DND-41 (cell line): Measurements from ENCODE around the gene MYO3A.

Experiments used
- ATAC-seq: fragments of 200-7000 bp; cut with Tn5 transposase; 3 replicates; pipeline ENCODE4 v1.9.1; 2021; ENCODE audit warnings: low read depth; ENCODE audit not compliant: insufficient read depth
- DNase-seq: peaks from one replicate; pipeline ENCODE4 v3.0.0-alpha.2; 2020
- H2AFZ ChIP-seq: 2 replicates; pipeline ENCODE4 v1.6.0; 2012; ENCODE audit warnings: low read depth, low read length
- H3K27ac ChIP-seq: 2 replicates; pipeline ENCODE4 v1.5.1; 2012; ENCODE audit warnings: low read length, inconsistent platforms
- H3K27me3 ChIP-seq: fragments of 200-600 bp; sonication (generic); 2 replicates; pipeline ENCODE4 v1.6.0; 2012; ENCODE audit warnings: low read length, mild to moderate bottlenecking, inconsistent platforms; ENCODE audit not compliant: insufficient read depth, poor library complexity
- H3K36me3 ChIP-seq: 2 replicates; pipeline ENCODE4 v1.5.1; 2012; ENCODE audit warnings: low read length, inconsistent platforms; ENCODE audit not compliant: insufficient read depth
- H3K4me1 ChIP-seq: 2 replicates; pipeline ENCODE4 v1.5.1; 2012; ENCODE audit warnings: mild to moderate bottlenecking, low read length; ENCODE audit not compliant: insufficient read depth
- H3K4me2 ChIP-seq: 2 replicates; pipeline ENCODE4 v1.6.0; 2012; ENCODE audit warnings: mild to moderate bottlenecking, moderate library complexity, low read length, inconsistent platforms; ENCODE audit not compliant: insufficient read depth
- H3K4me3 ChIP-seq, 2 experiments: fragments of 200-600 bp in 1 of 2; shearing (Covaris generic) in 1 of 2; 2 replicates each; pipeline ENCODE4 v1.5.1; 2012 to 2016; ENCODE audit warnings: inconsistent platforms in 2 of 2, low read length in 2 of 2, mild to moderate bottlenecking in 2 of 2, low read depth in 1 of 2, moderate library complexity in 1 of 2
- H3K79me2 ChIP-seq: 2 replicates; pipeline ENCODE4 v1.6.0; 2012; ENCODE audit warnings: low read length, inconsistent platforms; ENCODE audit not compliant: insufficient read depth
- H3K9ac ChIP-seq: 2 replicates; pipeline ENCODE4 v1.6.0; 2012; ENCODE audit warnings: low read depth, mild to moderate bottlenecking, inconsistent platforms, low read length, moderate library complexity
- H3K9me3 ChIP-seq: 2 replicates; pipeline ENCODE4 v1.5.1; 2012; ENCODE audit warnings: low read length, moderate library complexity, mild to moderate bottlenecking, inconsistent platforms; ENCODE audit not compliant: insufficient read depth, severe bottlenecking
- H4K20me1 ChIP-seq: 2 replicates; pipeline ENCODE4 v1.6.0; 2012; ENCODE audit warnings: low read length; ENCODE audit not compliant: insufficient read depth
- EZH2 ChIP-seq: IDR thresholded peaks from 3 replicates; pipeline ENCODE4 v1.6.1; 2012; ENCODE audit warnings: borderline replicate concordance, low read depth, mild to moderate bottlenecking, moderate library complexity, low read length, inconsistent platforms; ENCODE audit not compliant: severe bottlenecking
- TF ChIP-seq, protein P1 (sequence below): IDR thresholded peaks from 2 replicates; pipeline ENCODE4 v1.5.1; 2012; ENCODE audit warnings: borderline replicate concordance, low read length, moderate library complexity, mild to moderate bottlenecking; ENCODE audit not compliant: poor library complexity, severe bottlenecking; ENCODE audit errors: extremely low read depth

Gene MYO3A

DNA sequence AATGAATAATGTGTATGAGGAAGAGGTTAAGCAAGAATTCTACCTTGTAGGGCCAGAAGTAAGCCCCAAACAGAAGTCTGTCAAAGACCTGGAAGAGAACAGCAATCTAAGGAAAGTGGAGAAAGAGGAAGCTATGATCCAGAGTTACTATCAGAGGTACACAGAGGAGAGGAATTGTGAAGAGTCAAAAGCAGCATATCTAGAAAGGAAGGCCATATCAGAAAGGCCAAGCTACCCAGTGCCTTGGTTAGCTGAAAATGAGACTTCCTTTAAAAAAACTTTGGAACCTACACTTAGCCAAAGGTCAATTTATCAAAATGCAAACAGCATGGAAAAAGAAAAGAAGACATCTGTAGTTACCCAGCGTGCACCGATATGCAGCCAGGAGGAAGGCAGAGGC, 239.8 kb downstream of the MYO3A start:
- Histone ChIP-seq H3K9ac (no peak overlapping the region), H3K4me1 (no peaks in the 10 kb centered on the region), H3K4me2 (no peak overlapping the region), H3K4me3 (no peak overlapping the region), H3K9me3 (no peaks in the 10 kb centered on the region), H3K27me3 (peaks cover 8% of the 10 kb centered on the region), H3K36me3 (no peaks in the 10 kb centered on the region), H4K20me1 (no peaks in the 10 kb centered on the region), H2AFZ (no peak overlapping the region), H3K79me2 (no peaks in the 10 kb centered on the region), H3K27ac (no peak overlapping the region)
- no peak for DNase-seq
- TF ChIP-seq EZH2, result no peak
- TF ChIP-seq, protein P1, sequence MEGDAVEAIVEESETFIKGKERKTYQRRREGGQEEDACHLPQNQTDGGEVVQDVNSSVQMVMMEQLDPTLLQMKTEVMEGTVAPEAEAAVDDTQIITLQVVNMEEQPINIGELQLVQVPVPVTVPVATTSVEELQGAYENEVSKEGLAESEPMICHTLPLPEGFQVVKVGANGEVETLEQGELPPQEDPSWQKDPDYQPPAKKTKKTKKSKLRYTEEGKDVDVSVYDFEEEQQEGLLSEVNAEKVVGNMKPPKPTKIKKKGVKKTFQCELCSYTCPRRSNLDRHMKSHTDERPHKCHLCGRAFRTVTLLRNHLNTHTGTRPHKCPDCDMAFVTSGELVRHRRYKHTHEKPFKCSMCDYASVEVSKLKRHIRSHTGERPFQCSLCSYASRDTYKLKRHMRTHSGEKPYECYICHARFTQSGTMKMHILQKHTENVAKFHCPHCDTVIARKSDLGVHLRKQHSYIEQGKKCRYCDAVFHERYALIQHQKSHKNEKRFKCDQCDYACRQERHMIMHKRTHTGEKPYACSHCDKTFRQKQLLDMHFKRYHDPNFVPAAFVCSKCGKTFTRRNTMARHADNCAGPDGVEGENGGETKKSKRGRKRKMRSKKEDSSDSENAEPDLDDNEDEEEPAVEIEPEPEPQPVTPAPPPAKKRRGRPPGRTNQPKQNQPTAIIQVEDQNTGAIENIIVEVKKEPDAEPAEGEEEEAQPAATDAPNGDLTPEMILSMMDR, result no peak
- no peak for ATAC-seq

GRCh38 chr10:26177341-26177740, 243.3 kb downstream of the MYO3A start:
- no peak for ATAC-seq
- Histone ChIP-seq H3K27me3 (peaks cover 8% of the 10 kb centered on the region), H3K36me3 (no peaks in the 10 kb centered on the region), H3K27ac (no peak overlapping the region), H3K4me3 (no peak overlapping the region), H2AFZ (no peak overlapping the region), H3K9ac (no peak overlapping the region), H3K4me2 (no peak overlapping the region), H3K79me2 (no peaks in the 10 kb centered on the region), H3K9me3 (no peaks in the 10 kb centered on the region), H4K20me1 (no peaks in the 10 kb centered on the region), H3K4me1 (no peaks in the 10 kb centered on the region)
- no peak for TF ChIP-seq EZH2
- TF ChIP-seq, protein P1, result no peak
- DNase-seq, result no peak

DNA sequence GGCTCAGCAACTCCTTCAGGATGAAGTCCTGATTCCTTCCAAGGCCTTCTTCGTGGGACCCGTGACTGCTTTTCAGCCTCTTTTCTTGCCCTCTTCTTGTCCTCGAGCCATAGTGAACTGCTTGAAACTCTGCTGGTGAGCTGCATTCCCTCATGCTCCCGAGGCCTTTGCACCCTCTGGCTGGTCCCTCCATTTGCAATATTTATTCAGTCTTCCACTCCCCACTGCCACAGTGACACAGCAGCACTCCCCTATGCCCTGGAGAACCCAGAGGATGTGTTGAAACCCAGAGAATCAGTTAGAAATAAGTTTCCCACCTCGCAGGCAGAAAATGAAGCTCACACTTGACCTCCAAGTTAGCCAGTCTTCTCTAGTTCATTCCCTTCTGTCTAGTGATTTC, 260.2 kb downstream of the MYO3A start:
- Histone ChIP-seq H3K4me2 (no peak overlapping the region), H2AFZ (no peak overlapping the region), H3K36me3 (no peaks in the 10 kb centered on the region), H4K20me1 (no peaks in the 10 kb centered on the region), H3K9ac (no peak overlapping the region), H3K4me3 (no peak overlapping the region), H3K4me1 (no peaks in the 10 kb centered on the region), H3K27ac (no peak overlapping the region), H3K9me3 (no peaks in the 10 kb centered on the region), H3K79me2 (no peaks in the 10 kb centered on the region), H3K27me3 (peaks cover 5% of the 10 kb centered on the region)
- no peak for ATAC-seq
- DNase-seq, result no peak
- TF ChIP-seq EZH2, result no peak
- TF ChIP-seq, protein P1, result no peak

GRCh38 chr10:26197248-26197647, 263.2 kb downstream of the MYO3A start:
- Histone ChIP-seq H3K36me3 (no peaks in the 10 kb centered on the region), H3K9ac (no peak overlapping the region), H3K4me3 (no peak overlapping the region), H3K27ac (no peak overlapping the region), H3K9me3 (no peaks in the 10 kb centered on the region), H3K27me3 (peaks cover 5% of the 10 kb centered on the region), H3K79me2 (no peaks in the 10 kb centered on the region), H4K20me1 (no peaks in the 10 kb centered on the region), H3K4me2 (no peak overlapping the region), H2AFZ (no peak overlapping the region), H3K4me1 (no peaks in the 10 kb centered on the region)
- DNase-seq, result no peak
- TF ChIP-seq, protein P1, result no peak
- TF ChIP-seq EZH2, result no peak
- ATAC-seq, result no peak
